Stimulated activated naive CD8-positive, alpha-beta T cell treated with anti-CD3 and anti-CD28 coated beads, Interleukin-15, Interleukin-2, amounts not matched to agents 100 U/mL and 50 U/mL, for 24 hours (primary cell): ENCODE results near the gene COMTD1.

ENCODE experiments used
- ATAC-seq: fragments of 150-1000 bp; cut with Tn5 transposase; one replicate; pipeline ENCODE4 v1.10.0; 2021
- DNase-seq: peaks from one replicate; pipeline ENCODE4 v3.0.0; 2021

COMTD1 gene

GRCh38 chr10:75245354-75246250 lies 9.8 kb upstream of the COMTD1 start:
- no peak for ATAC-seq

GRCh38 chr10:75244487-75245353 lies 9.0 kb upstream of the COMTD1 start:
- DNase-seq = no peak
- ATAC-seq = no peak

More at GRCh38 chr10:75245354-75246250, 9.8 kb upstream of the COMTD1 start:
- DNase-seq = no peak

- ATAC-seq (no peak), DNase-seq (no peak)
Observed at GRCh38 chr10:75243426-75243825, 7.7 kb upstream of the COMTD1 start.

- ATAC-seq = no peak
- DNase-seq = no peak
Observed at GRCh38 chr10:75240329-75241076, 4.7 kb upstream of the COMTD1 start.

- no peak for ATAC-seq
- DNase-seq = no peak
Observed at GRCh38 chr10:75239096-75239790, 3.5 kb upstream of the COMTD1 start.

- ATAC-seq (no peak), DNase-seq (no peak)
Observed at GRCh38 chr10:75238182-75239095, 2.7 kb upstream of the COMTD1 start.

- ATAC-seq = no peak
- no peak for DNase-seq
Observed at GRCh38 chr10:75236178-75236825, 545 bp upstream of the COMTD1 start.

- DNase-seq (no peak), ATAC-seq (peak; percentile 2)
Observed at GRCh38 chr10:75234683-75235374, 928 bp downstream of the COMTD1 start.

GRCh38 chr10:75234017-75234682 lies 1.6 kb downstream of the COMTD1 start:
- DNase-seq = peak; percentile 99
- ATAC-seq = peak; percentile 77

GRCh38 chr10:75233444-75234016 lies 2.2 kb downstream of the COMTD1 start:
- DNase-seq (no peak), ATAC-seq (no peak)

GRCh38 chr10:75231672-75232581 lies 3.8 kb downstream of the COMTD1 start:
- ATAC-seq (no peak), DNase-seq (no peak)

- peak; percentile 59 for ATAC-seq
- peak; percentile 94 for DNase-seq
Observed at GRCh38 chr10:75230600-75231038, 5.1 kb downstream of the COMTD1 start.

- DNase-seq = no peak
Observed at GRCh38 chr10:75229971-75230370, 5.8 kb downstream of the COMTD1 start.

GRCh38 chr10:75228834-75229233 lies 6.9 kb downstream of the COMTD1 start:
- DNase-seq (no peak), ATAC-seq (no peak)

More at GRCh38 chr10:75229971-75230370, 5.8 kb downstream of the COMTD1 start:
- ATAC-seq = no peak

- no peak for DNase-seq
- no peak for ATAC-seq
Observed at GRCh38 chr10:75228278-75228677, 7.5 kb downstream of the COMTD1 start.

GRCh38 chr10:75226656-75227055 lies 9.1 kb downstream of the COMTD1 start:
- ATAC-seq = no peak
- DNase-seq = no peak

- ATAC-seq (no peak), DNase-seq (no peak)
Observed at GRCh38 chr10:75226095-75226494, 9.7 kb downstream of the COMTD1 start.
